Breast epithelium (tissue), 4 donors: ENCODE results near the gene BRD3. TPM values are rescaled to one million over a fixed set of nuclear protein-coding genes. Genes with fewer than 3 reads are reported as not detected.
"Not testable (repeated sequence)": the region's sequence is repeated elsewhere in the genome, so short reads cannot be mapped to it uniquely, and the experiment has no call there.

ENCODE experiments used
- DNase-seq, 2 donors: peaks; one replicate each; pipeline ENCODE4 v3.0.0-alpha.2; 2019; ENCODE audit warnings: low spot score in 2 of 2
- H3K27ac ChIP-seq, 2 donors: fragments of 200-600 bp; sonication (generic) in 1 of 2; one replicate each; pipeline ENCODE4 v1.5.1; 2016 to 2019; ENCODE audit warnings: mild to moderate bottlenecking in 1 of 2
- H3K27me3 ChIP-seq, 2 donors: fragments of 200-600 bp; sonication (generic) in 1 of 2; one replicate each; pipeline versions ENCODE4 v1.5.1 to v1.6.0; 2017 to 2019; ENCODE audit warnings: control low read depth in 1 of 2, mild to moderate bottlenecking in 1 of 2
- H3K36me3 ChIP-seq: fragments of 200-600 bp; one replicate; pipeline ENCODE4 v1.5.1; 2019
- H3K4me1 ChIP-seq, 2 donors: fragments of 200-600 bp; sonication (generic); one replicate each; pipeline ENCODE4 v1.5.1; 2016 to 2019; ENCODE audit warnings: control low read depth in 1 of 2
- H3K4me3 ChIP-seq, 3 donors: fragments of 200-600 bp; sonication (generic); 1 replicate in 2 of 3; 2 replicates in 1 of 3; pipeline ENCODE4 v1.5.1; 2016 to 2019; ENCODE audit warnings: mild to moderate bottlenecking in 3 of 3, moderate library complexity in 2 of 3
- H3K9me3 ChIP-seq, 2 donors: fragments of 200-600 bp; sonication (generic) in 1 of 2; one replicate each; pipeline ENCODE4 v1.5.1; 2016 to 2019; ENCODE audit warnings: control low read depth in 1 of 2
- POLR2A ChIP-seq: fragments of 450-650 bp; IDR thresholded peaks from one replicate; pipeline ENCODE4 v1.6.1; 2016; ENCODE audit warnings: antibody characterized with exemption, mild to moderate bottlenecking, moderate library complexity
- POLR2AphosphoS5 ChIP-seq, 3 donors: sonication (generic); formaldehyde crosslinking; IDR thresholded peaks; one replicate each; pipeline ENCODE4 v1.6.1; 2017; ENCODE audit warnings: antibody characterized with exemption in 3 of 3
- intact Hi-C: fragments of 100-400 bp; cut with DNase I; formaldehyde crosslinking; loops from one replicate; pipeline ENCODE4 v1.15.1; 2023; ENCODE audit warnings: low total_unique reads
- total RNA-seq, 3 donors: library from RNA; depleted of rRNA; stranded (reverse); fragments of >200 nt; gene quantifications; one replicate each; pipeline ENCODE4 v1.1.0, GENCODE V29; 2016
- TF ChIP-seq, protein P1 (sequence below), 3 donors: fragments of 450-650 bp; IDR thresholded peaks; one replicate each; pipeline ENCODE4 v1.5.1; 2016 to 2017; ENCODE audit warnings: antibody characterized with exemption in 3 of 3, mild to moderate bottlenecking in 3 of 3, moderate library complexity in 3 of 3

BRD3 gene
- total RNA-seq, 3 donors from 2014 or later = 21.6 to 26.2 (median 24.6) TPM

DNA sequence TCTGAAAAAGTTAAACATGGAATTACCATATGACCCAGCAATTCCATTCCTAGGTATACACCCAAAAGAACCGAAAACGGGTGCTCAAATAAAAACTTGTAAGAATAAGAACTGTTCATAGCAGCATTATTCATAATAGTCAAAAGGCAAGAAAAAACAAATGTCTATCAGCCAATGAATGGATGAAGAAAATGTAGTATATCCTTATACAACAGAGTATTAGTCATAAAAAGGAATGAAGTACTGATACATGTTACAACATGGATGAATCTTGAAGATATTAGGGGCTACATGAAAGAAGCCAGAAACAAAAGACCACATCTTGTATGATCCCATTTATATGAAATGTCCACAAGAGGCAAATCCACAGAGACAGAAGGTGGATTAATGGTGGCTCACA, 15.6 kb upstream of the BRD3 start:
- intact Hi-C loops = no loop called here
- H3K27me3 ChIP-seq = no peaks in the 10 kb centered on the region
- DNase-seq = no peak
- peaks cover 0 to 7% of the 10 kb centered on the region in 2 donors for H3K9me3 ChIP-seq
- no peaks in the 10 kb centered on the region for H3K36me3 ChIP-seq
- TF ChIP-seq, protein P1, sequence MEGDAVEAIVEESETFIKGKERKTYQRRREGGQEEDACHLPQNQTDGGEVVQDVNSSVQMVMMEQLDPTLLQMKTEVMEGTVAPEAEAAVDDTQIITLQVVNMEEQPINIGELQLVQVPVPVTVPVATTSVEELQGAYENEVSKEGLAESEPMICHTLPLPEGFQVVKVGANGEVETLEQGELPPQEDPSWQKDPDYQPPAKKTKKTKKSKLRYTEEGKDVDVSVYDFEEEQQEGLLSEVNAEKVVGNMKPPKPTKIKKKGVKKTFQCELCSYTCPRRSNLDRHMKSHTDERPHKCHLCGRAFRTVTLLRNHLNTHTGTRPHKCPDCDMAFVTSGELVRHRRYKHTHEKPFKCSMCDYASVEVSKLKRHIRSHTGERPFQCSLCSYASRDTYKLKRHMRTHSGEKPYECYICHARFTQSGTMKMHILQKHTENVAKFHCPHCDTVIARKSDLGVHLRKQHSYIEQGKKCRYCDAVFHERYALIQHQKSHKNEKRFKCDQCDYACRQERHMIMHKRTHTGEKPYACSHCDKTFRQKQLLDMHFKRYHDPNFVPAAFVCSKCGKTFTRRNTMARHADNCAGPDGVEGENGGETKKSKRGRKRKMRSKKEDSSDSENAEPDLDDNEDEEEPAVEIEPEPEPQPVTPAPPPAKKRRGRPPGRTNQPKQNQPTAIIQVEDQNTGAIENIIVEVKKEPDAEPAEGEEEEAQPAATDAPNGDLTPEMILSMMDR (IDR thresholded peaks at IDR 0.05) = no peak
- TF ChIP-seq POLR2AphosphoS5 (IDR thresholded peaks at IDR 0.05) (no peak), POLR2A (no peak)
- H3K27ac ChIP-seq = no peak overlapping the region
- no peaks in the 10 kb centered on the region for H3K4me1 ChIP-seq
- no peak overlapping the region for H3K4me3 ChIP-seq

- TF ChIP-seq POLR2A (no peak), POLR2AphosphoS5 (IDR thresholded peaks at IDR 0.05) (no peak)
- no peak overlapping the region for H3K4me3 ChIP-seq
- H3K36me3 ChIP-seq = no peaks in the 10 kb centered on the region
- H3K9me3 ChIP-seq = peaks cover 5 to 11% of the 10 kb centered on the region in 2 donors
- intact Hi-C loops = no loop called here
- no peaks in the 10 kb centered on the region for H3K27me3 ChIP-seq
- H3K27ac ChIP-seq = no peak overlapping the region
- H3K4me1 ChIP-seq = no peaks in the 10 kb centered on the region
- peak in 1 of 2 donors; percentile 9 for DNase-seq
Observed at GRCh38 chr9:134076644-134077043, 8.8 kb upstream of the BRD3 start.

GRCh38 chr9:134075689-134076088, 7.9 kb upstream of the BRD3 start:
- H3K27me3 ChIP-seq, intact Hi-C loops, H3K4me3 ChIP-seq, H3K27ac ChIP-seq, H3K4me1 ChIP-seq, H3K36me3 ChIP-seq: not testable (repeated sequence)
- peak in 1 of 2 donors; percentile 25 for DNase-seq
- peaks cover 5 to 11% of the 10 kb centered on the region in 2 donors for H3K9me3 ChIP-seq

GRCh38 chr9:134073500-134073899, 5.7 kb upstream of the BRD3 start:
- no peak overlapping the region for H3K4me3 ChIP-seq
- DNase-seq = no peak
- H3K27ac ChIP-seq = no peak overlapping the region
- TF ChIP-seq POLR2AphosphoS5 (IDR thresholded peaks at IDR 0.05) (no peak), POLR2A (no peak)
- TF ChIP-seq, protein P1 (IDR thresholded peaks at IDR 0.05) = no peak
- H3K36me3 ChIP-seq = no peaks in the 10 kb centered on the region
- H3K9me3 ChIP-seq = peaks cover 4 to 5% of the 10 kb centered on the region in 2 donors
- no peaks in the 10 kb centered on the region for H3K27me3 ChIP-seq
- intact Hi-C loops = no loop called here
- H3K4me1 ChIP-seq = no peaks in the 10 kb centered on the region

- DNase-seq, intact Hi-C loops, H3K36me3 ChIP-seq, H3K27ac ChIP-seq, H3K9me3 ChIP-seq, H3K4me1 ChIP-seq, H3K4me3 ChIP-seq, H3K27me3 ChIP-seq: not testable (repeated sequence)
Observed at GRCh38 chr9:134072683-134073082, 4.9 kb upstream of the BRD3 start.

GRCh38 chr9:134071149-134071548, 3.3 kb upstream of the BRD3 start:
- no peaks in the 10 kb centered on the region for H3K36me3 ChIP-seq
- TF ChIP-seq, protein P1 (IDR thresholded peaks at IDR 0.05) = no peak
- TF ChIP-seq POLR2AphosphoS5 (IDR thresholded peaks at IDR 0.05) (no peak), POLR2A (no peak)
- H3K9me3 ChIP-seq = no peaks in the 10 kb centered on the region
- H3K27ac ChIP-seq = no peak overlapping the region
- intact Hi-C loops = no loop called here
- H3K4me3 ChIP-seq = no peak overlapping the region
- H3K27me3 ChIP-seq = no peaks in the 10 kb centered on the region
- H3K4me1 ChIP-seq = peaks cover 0 to 2% of the 10 kb centered on the region in 2 donors
- no peak for DNase-seq
